NCI-H1417 (cell line): ENCODE results near the gene TLCD2.
"Not testable (repeated sequence)": the region's sequence is repeated elsewhere in the genome, so short reads cannot be mapped to it uniquely, and the experiment has no call there.

ENCODE experiments used
- DNase-seq, 3 experiments: peaks; one replicate each; lab custom pipeline; 2025; lab: John Stamatoyannopoulos, UW

TLCD2 gene

GRCh38 chr17:1716912-1717695 lies 6.9 kb upstream of the TLCD2 start:
- DNase-seq = peak; percentile 90 to 98 (median 93)

GRCh38 chr17:1716076-1716911 lies 6.1 kb upstream of the TLCD2 start:
- peak; percentile 96 to 99 (median 98) for DNase-seq

GRCh38 chr17:1715803-1716075 lies 5.6 kb upstream of the TLCD2 start:
- DNase-seq = no peak

GRCh38 chr17:1714980-1715802 lies 5.0 kb upstream of the TLCD2 start:
- no peak for DNase-seq

GRCh38 chr17:1714427-1714979 lies 4.3 kb upstream of the TLCD2 start:
- DNase-seq = peak in 1 of 3 experiments; percentile 2

GRCh38 chr17:1713878-1714426 lies 3.8 kb upstream of the TLCD2 start:
- DNase-seq = peak in 1 of 3 experiments; percentile 4

- no peak for DNase-seq
Observed at GRCh38 chr17:1713160-1713877, 3.1 kb upstream of the TLCD2 start.

GRCh38 chr17:1712271-1712670 lies 2.1 kb upstream of the TLCD2 start:
- no peak for DNase-seq

GRCh38 chr17:1711804-1712203 lies 1.6 kb upstream of the TLCD2 start:
- DNase-seq = no peak

GRCh38 chr17:1710807-1711553 lies 803 bp upstream of the TLCD2 start:
- DNase-seq = no peak

- DNase-seq = no peak
Observed at GRCh38 chr17:1709403-1709951, 700 bp downstream of the TLCD2 start.

GRCh38 chr17:1708791-1709346 lies 1.3 kb downstream of the TLCD2 start:
- not testable (repeated sequence) for DNase-seq

- DNase-seq = no peak
Observed at GRCh38 chr17:1707107-1707506, 3.1 kb downstream of the TLCD2 start.

- DNase-seq = no peak
Observed at GRCh38 chr17:1705004-1705403, 5.2 kb downstream of the TLCD2 start.

GRCh38 chr17:1703063-1703462 lies 7.1 kb downstream of the TLCD2 start:
- DNase-seq = no peak

- not testable (repeated sequence) for DNase-seq
Observed at GRCh38 chr17:1699891-1700290, 10.3 kb downstream of the TLCD2 start.

- DNase-seq = no peak
Observed at GRCh38 chr17:1697681-1698080, 12.5 kb downstream of the TLCD2 start.

- DNase-seq = no peak
Observed at GRCh38 chr17:1695365-1695764, 14.8 kb downstream of the TLCD2 start.

GRCh38 chr17:1693339-1693738 lies 16.8 kb downstream of the TLCD2 start:
- no peak for DNase-seq
